ENCODE data around the gene PDE2A. TPM values are rescaled to one million over a fixed set of nuclear protein-coding genes. Genes with fewer than 3 reads are reported as not detected.

Gene PDE2A
- total and polyA plus RNA-seq, 10 of the 15 experiments (the other 5 are each of a cell fraction or from before 2014, with no cell fraction given) = 0.06 to 0.15 (median 0.11) TPM; not detected in 6

DNA sequence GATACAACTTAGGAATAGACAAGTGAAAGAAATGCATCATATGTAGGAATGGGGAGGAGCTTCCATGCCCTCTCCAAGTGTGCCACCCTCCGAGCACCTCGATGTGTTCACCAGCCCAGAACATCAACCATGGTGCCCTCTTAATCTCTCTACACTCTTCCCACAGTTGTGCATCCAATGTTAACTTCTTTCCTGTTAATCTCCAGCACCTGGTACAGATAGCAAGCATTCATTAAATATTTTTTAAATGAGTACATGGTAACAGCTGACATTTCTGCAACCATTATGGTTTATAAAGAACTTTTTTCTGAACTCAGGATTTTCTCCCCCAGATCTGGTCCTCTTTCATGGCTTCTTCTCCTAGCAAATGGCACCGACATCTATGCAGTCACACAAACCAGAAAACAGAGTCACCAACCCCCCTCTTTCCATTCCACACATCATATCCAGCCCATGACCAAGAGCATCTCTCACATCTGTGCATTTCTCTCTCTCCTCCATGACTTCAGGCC lies 121.8 kb downstream of the PDE2A start:
- RAD21 ChIA-PET (ENCODE audit: unreplicated experiment) = no interaction called here

More for the DNA sequence above, 121.8 kb downstream of the PDE2A start:
- no peak for DNase-seq (ENCODE audit: low read depth, low spot score)
- Histone ChIP-seq H3K4me2 (ENCODE audit: control insufficient read depth, insufficient read depth) (no peak overlapping the region), H2AFZ (ENCODE audit: control insufficient read depth, low read depth, low read length) (no peak overlapping the region), H3K9me3 (replicated peaks; ENCODE audit: control insufficient read depth, insufficient read depth, low read length) (no peaks in the 10 kb centered on the region), H3K79me2 (ENCODE audit: control insufficient read depth, insufficient read depth, low read length) (no peaks in the 10 kb centered on the region), H3K27me3 (replicated peaks in 1 of 2; ENCODE audit: control insufficient read depth in 2 of 2, insufficient read depth in 2 of 2, low read length in 1 of 2) (peaks cover 0 to 3% of the 10 kb centered on the region in 2 experiments; a peak in 1 of 4 replicates), H3K4me3 (no peak overlapping the region), H3K4me1 (ENCODE audit: control insufficient read depth, insufficient read depth, low read length) (no peaks in the 10 kb centered on the region), H3K27ac (ENCODE audit: control insufficient read depth, insufficient read depth) (no peak overlapping the region), H3K36me3 (ENCODE audit: control insufficient read depth in 2 of 2, insufficient read depth in 2 of 2, low read length in 1 of 2) (no peaks in the 10 kb centered on the region), H3K9ac (ENCODE audit: control insufficient read depth, insufficient read depth, low read length) (no peak overlapping the region), H4K20me1 (ENCODE audit: control insufficient read depth, insufficient read depth) (no peaks in the 10 kb centered on the region)
- ChIA-PET CTCF (interaction anchor here (1.0 to 6.0 kb wide), 5 partner anchors 31 to 121 kb away, joined by 3 to 47 read pairs (median 4); no protein-coding TSS in a partner anchor), POLR2A (no interaction called here), SMC1A (ENCODE audit: uncharacterized antibody, unreplicated experiment) (interaction anchor here (3.0 kb wide), 1 partner anchor 81 kb away, joined by 17 read pairs; no protein-coding TSS in a partner anchor)
- intact Hi-C loops (cut with micrococcal nuclease; ENCODE audit: unreplicated experiment) = no loop called here
- BruUV-seq (replicated peaks) = no TSS peak
- WGBS (ENCODE audit: insufficient coverage, insufficient replicate concordance, low lambda C conversion rate, missing lambda C conversion rate) = 30% methylated on average over 3 of the region's 3 CpGs
- TF ChIP-seq CBX3 (IDR thresholded peaks at IDR 0.05; ENCODE audit: borderline replicate concordance, low read depth) (no peak), PML (IDR thresholded peaks at IDR 0.05; ENCODE audit: low read length) (no peak), SREBF1 (IDR thresholded peaks at IDR 0.05; ENCODE audit: low read length) (no peak), MLLT1 (IDR thresholded peaks at IDR 0.05) (no peak), RELA (IDR thresholded peaks at IDR 0.05; ENCODE audit: borderline replicate concordance, partially characterized antibody) (no peak), LARP7 (IDR thresholded peaks at IDR 0.05) (no peak), IKZF1 (conservative IDR thresholded peaks at IDR 0.05) (no peak), RELB (IDR thresholded peaks at IDR 0.05; ENCODE audit: low read depth) (no peak), RB1 (IDR thresholded peaks at IDR 0.05; ENCODE audit: borderline replicate concordance) (no peak), CHD1 (IDR thresholded peaks at IDR 0.05; ENCODE audit: low read depth, low read length) (no peak), NR2C2 (IDR thresholded peaks at IDR 0.05; ENCODE audit: borderline replicate concordance, control insufficient read depth, insufficient read length, low read depth) (no peak)
- TF ChIP-seq, protein P1, sequence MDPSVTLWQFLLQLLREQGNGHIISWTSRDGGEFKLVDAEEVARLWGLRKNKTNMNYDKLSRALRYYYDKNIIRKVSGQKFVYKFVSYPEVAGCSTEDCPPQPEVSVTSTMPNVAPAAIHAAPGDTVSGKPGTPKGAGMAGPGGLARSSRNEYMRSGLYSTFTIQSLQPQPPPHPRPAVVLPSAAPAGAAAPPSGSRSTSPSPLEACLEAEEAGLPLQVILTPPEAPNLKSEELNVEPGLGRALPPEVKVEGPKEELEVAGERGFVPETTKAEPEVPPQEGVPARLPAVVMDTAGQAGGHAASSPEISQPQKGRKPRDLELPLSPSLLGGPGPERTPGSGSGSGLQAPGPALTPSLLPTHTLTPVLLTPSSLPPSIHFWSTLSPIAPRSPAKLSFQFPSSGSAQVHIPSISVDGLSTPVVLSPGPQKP (IDR thresholded peaks at IDR 0.05; ENCODE audit: low read depth, low read length) = no peak
- TF ChIP-seq, protein P2, sequence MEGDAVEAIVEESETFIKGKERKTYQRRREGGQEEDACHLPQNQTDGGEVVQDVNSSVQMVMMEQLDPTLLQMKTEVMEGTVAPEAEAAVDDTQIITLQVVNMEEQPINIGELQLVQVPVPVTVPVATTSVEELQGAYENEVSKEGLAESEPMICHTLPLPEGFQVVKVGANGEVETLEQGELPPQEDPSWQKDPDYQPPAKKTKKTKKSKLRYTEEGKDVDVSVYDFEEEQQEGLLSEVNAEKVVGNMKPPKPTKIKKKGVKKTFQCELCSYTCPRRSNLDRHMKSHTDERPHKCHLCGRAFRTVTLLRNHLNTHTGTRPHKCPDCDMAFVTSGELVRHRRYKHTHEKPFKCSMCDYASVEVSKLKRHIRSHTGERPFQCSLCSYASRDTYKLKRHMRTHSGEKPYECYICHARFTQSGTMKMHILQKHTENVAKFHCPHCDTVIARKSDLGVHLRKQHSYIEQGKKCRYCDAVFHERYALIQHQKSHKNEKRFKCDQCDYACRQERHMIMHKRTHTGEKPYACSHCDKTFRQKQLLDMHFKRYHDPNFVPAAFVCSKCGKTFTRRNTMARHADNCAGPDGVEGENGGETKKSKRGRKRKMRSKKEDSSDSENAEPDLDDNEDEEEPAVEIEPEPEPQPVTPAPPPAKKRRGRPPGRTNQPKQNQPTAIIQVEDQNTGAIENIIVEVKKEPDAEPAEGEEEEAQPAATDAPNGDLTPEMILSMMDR (IDR thresholded peaks at IDR 0.05 in 2 of 3, conservative IDR thresholded peaks at IDR 0.05 in 1 of 3; ENCODE audit: control insufficient read depth in 2 of 3, extremely low read depth in 1 of 3, insufficient read depth in 1 of 3, low read depth in 3 of 3, low read length in 3 of 3) = no peak
- ATAC-seq = no peak
- FAIRE-seq = no peak
- in situ Hi-C loops (cut with MboI) = no loop called here
